Activated CD4-positive, CD25-positive, alpha-beta regulatory T cell treated with anti-CD3 and anti-CD28 coated beads, Interleukin-2, amount 50 U/mL, for 24 hours (primary cell): ENCODE results near the gene GLE1.
A peak's percentile ranks its signal among the peaks of the same experiment; 100 is the strongest.
"Not testable (repeated sequence)": the region's sequence is repeated elsewhere in the genome, so short reads cannot be mapped to it uniquely, and the experiment has no call there.

Source experiments
- ATAC-seq, 2 donors: fragments of 150-1000 bp; cut with Tn5 transposase; one replicate each; pipeline ENCODE4 v1.10.0; 2021; ENCODE audit warnings: mild to moderate bottlenecking in 1 of 2, moderate library complexity in 1 of 2

Gene GLE1

DNA sequence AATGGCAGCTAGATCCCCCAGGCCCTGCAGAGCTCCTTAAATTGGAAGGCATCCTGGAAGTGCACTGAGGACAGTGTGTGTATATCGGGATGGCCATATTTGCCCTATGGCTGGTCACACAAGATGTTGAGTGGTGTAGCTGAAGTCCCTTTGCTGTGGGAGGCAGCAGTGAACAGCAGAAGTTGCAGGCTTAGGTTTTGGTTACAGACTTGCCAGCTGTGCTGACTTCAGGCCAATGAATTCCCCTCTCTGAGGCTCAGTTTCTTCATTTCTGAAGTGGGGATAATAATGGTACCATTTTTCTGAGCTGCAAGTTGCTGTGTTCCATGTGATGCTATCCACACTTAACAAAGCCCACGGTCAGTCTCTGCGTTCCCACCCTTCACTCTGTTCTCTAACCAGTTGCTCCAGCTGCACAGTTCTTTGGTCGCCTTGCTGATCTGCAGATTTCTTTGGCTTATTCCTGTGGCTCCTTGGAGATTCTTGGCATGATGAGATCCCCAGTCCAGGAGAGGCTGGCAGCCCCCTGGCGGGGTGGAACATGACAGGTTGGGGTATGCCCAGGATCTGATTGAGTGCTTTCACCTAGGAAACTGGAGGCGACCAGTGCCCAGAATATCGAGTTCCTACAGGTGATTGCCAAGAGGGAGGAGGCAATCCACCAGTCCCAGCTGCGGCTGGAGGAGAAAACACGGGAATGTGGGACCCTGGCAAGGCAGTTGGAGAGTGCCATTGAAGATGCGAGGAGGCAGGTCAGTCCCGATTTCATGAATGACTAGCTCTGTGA, 6.5 kb upstream of the GLE1 start:
- ATAC-seq = no peak

GRCh38 chr9:128498911-128499310, 5.6 kb upstream of the GLE1 start:
- no peak for ATAC-seq

GRCh38 chr9:128499920-128500319, 4.6 kb upstream of the GLE1 start:
- ATAC-seq = no peak

DNA sequence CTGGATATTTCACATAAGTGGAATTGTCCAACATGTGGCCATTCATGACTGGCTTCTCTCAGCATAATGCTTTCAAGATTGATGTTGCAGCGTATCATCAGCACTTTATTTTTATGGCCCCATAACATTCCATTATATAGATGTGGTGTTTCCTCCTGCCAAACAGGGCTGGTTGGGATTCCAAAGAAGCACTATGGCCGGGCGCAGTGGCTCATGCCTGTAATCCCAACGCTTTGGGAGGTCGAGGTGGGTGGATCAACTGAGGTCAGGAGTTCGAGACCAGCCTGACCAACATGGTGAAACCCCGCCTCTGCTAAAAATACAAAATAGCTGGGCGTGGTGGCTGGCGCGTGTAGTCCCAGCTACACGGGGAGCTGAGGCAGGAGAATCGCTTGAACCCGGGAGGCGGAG, 1.1 kb upstream of the GLE1 start:
- ATAC-seq = not testable (repeated sequence)

- no peak for ATAC-seq
Measured at GRCh38 chr9:128503870-128504269, 649 bp upstream of the GLE1 start.

DNA sequence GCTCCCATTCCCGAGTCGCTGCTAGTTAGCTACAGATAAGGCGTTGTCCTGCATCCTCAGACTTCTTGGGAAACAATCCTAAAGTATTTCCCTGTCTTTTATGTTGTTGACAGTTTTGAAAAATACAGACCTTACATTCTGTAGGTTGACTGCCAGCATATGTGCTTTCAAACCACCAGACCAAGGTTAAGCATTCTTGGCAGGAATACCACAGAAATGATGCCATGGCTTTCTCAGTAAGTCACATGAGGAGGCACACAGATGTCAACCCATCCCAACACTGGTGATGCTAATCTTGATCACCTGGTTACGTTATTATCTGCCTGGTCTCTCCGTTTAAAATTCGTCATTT, 871 bp downstream of the GLE1 start:
- ATAC-seq = no peak

DNA sequence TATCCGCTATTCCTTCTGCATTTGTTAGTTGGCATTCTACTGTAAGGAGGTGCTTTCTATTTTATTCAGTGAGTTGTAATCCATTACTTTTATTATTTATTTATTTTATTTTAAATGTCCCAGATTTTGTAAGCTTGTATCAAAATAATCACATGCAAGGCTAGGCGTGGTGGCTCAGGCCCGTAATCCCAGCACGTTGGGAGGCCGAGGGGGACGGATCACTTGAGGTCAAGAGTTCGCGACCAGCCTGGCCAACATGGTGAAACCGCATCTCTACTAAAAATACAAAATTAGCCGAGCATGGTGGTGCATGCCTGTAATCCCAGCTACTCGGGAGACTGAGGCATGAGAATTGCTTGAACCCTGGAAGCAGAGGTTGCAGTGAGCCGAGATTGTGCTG, 1.4 kb downstream of the GLE1 start:
- not testable (repeated sequence) for ATAC-seq

DNA sequence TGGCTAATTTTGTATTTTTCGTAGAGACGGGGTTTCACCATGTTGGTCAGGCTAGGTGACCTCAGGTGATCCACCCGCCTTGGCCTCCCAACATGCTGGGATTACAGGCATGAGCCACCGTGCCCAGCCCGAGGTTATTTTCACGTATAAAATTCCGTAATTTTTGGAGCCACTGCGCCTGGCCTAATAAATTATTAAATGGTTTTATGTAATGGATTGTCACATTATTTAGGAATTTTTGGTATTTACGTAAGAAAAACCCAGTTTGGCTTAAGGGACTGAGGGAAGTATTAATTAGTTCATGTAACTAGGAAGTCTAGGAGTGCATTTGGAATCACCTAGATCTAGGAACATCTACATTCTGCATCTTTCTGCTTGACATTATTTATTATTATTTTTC, 8.3 kb downstream of the GLE1 start:
- ATAC-seq = no peak

- no peak for ATAC-seq
Measured at GRCh38 chr9:128521956-128522355, 17.4 kb downstream of the GLE1 start.

DNA sequence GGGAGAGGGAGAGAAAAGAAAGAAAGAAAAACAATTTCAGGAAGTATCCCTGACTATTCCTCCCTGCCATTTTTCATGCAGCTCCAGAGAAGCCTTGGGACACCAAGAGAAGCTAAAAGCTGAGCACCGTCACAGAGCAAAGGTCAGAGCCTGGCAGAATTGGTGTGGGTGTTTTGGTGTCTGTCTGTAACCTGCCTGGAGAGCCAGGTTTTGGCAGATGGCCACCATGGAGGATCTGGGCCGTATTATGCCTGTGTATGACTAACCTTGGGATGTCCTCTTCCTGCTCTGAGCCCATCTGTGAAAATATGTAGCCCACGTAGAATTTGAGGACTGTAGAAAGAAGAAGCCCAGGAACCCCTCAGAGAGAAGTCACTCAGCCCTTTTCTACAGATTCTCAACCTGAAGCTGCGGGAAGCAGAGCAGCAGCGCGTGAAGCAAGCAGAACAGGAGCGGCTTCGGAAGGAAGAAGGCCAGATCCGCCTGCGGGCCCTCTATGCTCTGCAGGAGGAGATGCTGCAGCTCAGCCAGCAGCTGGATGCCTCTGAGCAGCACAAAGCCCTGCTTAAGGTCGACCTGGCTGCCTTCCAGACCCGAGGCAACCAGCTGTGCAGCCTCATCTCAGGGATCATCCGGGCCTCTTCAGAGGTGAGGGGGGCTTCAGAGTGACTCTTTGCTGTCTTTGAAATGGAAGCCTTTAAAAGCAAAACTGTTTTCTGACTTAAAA, 18.8 kb downstream of the GLE1 start:
- ATAC-seq = no peak

DNA sequence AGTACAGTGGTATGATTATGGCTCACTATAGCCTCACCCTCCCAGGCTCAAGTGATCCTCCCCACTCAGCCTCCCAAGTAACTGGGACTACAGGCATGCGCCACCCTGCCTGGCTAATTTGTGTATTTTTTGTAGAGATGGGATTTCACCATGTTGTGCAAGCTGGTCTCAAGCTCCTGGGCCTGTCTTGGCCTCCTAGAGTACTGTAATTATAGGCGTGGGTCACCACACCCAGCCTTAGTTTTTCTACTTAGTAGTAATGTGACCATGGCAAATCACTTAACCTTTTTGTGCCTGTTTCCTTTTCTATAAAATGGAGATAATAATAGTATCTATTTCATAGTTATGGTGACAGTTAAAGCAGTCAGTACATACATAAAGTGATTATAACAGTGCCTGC, 22.2 kb downstream of the GLE1 start:
- no peak for ATAC-seq

DNA sequence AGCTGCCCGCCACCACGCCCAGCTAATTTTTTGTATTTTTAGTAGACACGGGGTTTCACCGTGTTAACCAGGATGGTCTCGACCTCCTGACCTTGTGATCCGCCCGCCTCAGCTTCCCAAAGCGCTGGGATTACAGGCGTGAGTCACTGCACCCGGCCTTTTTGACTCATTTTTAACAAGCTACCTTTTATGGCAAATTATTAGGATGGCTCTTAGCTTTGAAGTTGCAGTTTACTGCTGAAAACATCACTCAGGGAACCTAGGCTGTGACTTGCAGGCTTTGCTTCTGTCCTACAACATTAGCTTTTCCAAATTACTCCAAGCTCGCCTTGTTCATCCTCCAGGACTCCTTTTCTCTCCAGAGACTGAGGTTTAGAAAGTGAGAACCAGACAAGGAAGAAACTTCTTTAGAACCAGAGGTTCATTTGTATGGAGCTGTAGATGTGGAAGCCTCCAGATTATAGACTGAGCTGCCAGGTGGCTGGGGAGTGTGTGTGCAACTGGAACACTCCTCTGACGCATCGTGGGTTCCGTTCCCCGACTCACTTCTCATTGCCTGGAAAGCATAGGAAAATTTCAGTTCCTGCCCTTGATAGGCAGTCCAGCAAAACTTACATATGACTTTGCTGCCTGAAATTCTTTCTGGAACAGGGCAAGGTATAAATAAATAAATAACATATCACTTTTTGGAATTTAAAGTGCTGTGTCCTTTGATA, 24.1 kb downstream of the GLE1 start:
- no peak for ATAC-seq

DNA sequence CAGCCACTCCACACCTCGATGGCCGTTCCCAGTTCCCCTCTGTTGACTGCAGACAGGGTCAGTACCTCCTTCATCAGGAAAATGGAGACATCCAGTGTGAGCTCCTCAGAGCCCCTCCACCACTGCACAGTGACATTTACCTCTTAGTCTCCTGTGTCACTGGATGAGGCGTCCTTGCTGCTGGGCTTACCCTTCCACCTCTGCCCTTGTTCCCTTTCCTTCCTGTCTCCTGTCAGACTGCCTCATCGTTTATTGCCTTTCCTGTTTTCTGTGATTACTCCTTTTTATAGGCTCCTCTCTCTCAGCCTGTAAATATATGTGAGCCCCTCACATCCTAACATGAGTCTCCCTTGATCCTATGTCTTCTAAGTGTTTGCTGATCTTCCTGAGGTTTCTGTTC, 24.7 kb downstream of the GLE1 start:
- no peak for ATAC-seq

GRCh38 chr9:128532581-128532980, 28.1 kb downstream of the GLE1 start:
- ATAC-seq = no peak

DNA sequence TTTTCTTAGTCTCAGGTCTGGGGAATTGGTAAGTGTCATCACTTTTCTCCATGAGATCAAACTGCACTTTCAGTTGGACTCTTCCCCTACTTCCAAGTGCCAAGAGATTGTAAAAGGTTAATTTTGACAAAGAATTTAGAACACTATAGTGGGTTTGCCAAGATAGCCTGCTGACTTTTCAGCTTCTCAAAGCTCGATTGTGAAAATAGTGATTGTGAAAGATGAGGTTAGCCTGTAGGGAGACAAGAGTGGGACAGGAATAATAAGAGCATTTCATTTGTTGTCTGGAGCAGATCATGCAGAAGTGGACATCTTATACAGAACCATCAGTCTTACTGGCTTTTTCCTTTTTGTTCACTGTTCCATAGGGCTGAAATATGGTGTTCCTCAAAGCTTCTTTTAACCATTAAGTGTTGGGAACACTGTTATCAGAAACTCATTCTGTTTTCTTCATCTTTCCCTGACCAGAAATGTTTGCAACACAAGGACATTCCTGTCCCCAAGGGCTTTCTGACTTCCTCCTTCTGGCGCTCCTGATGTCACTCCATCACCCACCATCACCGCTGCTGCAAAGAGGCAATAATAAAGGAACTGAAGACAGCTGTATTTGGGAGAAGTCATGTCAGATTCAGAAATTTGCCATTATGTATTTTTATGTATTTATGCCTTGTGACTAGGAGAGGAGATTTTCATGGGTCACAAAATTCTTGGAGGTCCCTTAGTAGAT, 36.3 kb downstream of the GLE1 start:
- no peak for ATAC-seq

- no peak for ATAC-seq
Measured at GRCh38 chr9:128546504-128546903, 42.0 kb downstream of the GLE1 start.

DNA sequence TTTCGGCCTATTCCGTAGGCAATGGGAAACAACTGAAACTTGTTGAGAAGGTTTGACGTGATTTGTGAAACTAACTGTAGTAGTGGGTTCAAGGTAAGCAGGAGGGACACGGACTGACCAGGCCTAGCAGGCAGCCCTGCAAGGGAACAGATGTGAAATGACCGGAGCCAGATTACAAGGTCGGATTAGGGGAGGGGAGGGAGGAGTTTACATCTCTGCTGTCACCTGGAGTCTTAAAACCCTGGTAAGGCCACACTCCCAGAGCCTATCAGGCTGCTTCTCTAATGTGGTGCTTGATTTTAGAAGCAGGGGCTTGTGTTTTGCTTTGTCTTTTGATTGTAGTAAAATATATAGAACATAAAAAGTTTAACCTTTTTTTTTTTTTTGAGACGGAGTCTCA, 44.4 kb downstream of the GLE1 start:
- ATAC-seq = no peak

- peak; percentile 10 to 25 for ATAC-seq
Measured at GRCh38 chr9:128550226-128550625, 45.7 kb downstream of the GLE1 start.

- no peak for ATAC-seq
Measured at GRCh38 chr9:128550770-128551656, 46.5 kb downstream of the GLE1 start.

DNA sequence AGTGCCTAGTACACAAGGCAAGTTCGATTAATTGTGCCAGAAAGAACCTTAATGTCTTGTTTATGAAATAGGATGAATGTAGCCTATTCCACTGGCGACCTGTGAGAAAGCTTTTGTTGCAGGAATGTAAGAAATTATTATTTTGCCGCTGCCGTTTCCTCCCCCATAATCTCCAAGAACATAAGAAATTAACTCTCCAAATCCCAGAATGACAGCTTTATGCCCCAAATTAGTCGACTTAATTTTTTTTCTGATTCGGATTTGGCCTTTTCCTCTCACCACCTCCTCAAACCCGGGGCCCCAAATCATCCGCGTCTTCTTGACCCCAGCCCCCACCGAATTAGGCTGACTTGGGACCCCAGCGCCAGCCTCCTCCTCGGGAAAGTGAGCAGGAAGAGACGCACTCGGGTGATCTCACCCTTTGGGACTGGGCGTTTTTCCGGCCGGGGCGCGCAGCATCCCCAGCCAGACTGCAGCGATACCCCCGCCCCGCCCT, 47.2 kb downstream of the GLE1 start:
- ATAC-seq = no peak

GRCh38 chr9:128552153-128552743, 47.7 kb downstream of the GLE1 start, which contains the start of gene SPTAN1:
SPTAN1 (plus strand) TSS chr9:128552587; CDS start chr9:128566741, 14,154 bp downstream.
- ATAC-seq = peak; percentile 74 to 79
